Myocyte (in vitro differentiated cells): ENCODE measurements around the gene ANTKMT. TPM values are rescaled to one million over a fixed set of nuclear protein-coding genes. Genes with fewer than 3 reads are reported as not detected.

Source experiments
- DNase-seq: peaks from one replicate; pipeline ENCODE4 v3.0.0-alpha.2; 2012; ENCODE audit warnings: low read depth
- total RNA-seq: library from RNA; depleted of rRNA; stranded (reverse); fragments of >200 nt; gene quantifications from 2 replicates; pipeline ENCODE4 v1.2.3, GENCODE V29; 2014

The ANTKMT gene
- total RNA-seq, 1 donor from 2014 or later, result 44.0 TPM

DNA sequence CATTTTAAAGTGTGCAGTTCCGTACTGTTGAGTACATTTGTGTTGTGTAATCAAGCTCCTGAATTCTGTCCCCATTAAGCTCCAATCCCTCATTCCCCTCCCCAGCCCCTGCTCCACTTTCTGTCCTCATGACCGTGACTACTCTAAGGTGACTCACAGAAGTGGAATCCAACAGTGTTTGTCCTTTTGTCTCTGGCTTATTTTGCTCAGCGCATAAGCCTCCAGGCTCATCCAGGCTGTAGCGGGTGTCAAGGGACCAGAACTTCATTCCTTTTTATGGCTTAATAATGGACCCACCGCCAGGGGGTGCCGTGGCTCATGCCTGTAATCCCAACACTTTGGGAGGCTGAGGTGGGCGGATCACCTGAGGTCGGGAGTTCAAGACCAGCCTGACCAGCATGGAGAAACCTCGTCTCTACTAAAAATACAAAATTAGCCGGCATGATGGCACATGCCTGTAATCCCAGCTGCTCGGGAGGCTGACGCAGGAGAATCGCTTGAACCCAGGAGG is 8.2 kb upstream of the ANTKMT start:
- peak; percentile 93 for DNase-seq

DNA sequence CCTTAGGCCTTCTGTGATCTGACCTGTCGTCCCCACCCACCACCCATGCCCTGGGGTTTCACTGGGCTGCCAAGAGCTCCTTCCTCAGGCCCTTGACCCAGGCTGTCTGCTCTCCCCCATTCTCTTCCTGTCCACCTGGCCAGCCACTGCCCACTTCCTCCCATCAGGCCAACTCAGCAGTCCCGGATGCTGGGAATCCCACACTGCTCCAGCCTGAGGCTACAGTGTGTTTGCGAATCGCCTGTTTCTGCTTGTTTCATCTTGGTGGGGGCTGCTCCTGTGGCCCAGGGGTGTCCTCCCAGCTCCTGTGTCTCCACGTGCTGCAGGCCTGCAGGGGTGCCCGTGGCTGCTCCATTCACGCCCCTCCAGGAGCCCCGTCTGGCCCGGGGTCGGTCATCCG is 6.9 kb upstream of the ANTKMT start:
- no peak for DNase-seq

DNA sequence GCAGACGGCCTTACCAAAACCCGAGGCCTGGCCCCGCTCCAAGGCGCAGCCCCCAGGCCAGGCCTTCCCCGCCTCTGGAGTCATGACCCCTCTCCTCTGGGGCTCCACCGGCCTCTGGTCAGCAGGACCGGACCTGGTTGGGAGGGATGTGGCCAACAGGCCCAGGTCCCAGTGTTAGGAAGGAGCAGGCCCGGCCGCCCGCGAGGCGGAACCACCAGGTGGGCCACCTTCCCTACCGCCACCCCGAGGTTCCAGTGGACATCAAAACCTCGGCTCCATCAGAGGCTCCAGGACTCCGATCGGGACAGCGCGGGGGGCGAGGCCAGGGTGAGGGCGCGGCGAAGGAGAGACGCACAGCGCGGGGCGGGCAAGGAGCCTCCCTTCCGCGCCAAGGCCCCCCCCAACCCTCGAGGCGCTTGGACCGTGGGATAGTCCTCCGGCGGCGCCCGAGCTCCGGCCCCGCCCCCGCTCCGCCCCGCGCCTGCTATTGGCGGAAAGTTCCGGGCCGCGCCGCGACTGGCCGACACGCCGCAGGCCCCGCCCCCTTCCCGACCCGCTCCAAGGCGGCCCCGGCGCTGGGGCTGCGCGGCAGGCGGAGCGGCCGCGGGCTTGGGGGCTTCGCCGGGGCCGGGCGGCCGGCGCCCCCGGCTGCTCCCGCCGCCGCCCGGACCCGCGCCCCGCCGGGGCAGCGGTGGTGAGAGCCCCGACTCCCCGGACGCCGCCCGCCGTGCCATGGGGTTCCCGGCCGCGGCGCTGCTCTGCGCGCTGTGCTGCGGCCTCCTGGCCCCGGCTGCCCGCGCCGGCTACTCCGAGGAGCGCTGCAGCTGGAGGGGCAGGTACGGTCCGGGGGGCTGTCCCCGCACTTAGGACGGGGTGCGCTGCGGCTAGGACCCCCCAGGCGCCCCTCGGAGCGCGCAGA is 6.1 kb upstream of the ANTKMT start, which contains the start of gene METRN:
TSS of gene METRN (plus strand) at position 561 of the 919 bp plus-strand sequence. CDS start at position 733, 172 bp downstream.
- peak; percentile 86 for DNase-seq

DNA sequence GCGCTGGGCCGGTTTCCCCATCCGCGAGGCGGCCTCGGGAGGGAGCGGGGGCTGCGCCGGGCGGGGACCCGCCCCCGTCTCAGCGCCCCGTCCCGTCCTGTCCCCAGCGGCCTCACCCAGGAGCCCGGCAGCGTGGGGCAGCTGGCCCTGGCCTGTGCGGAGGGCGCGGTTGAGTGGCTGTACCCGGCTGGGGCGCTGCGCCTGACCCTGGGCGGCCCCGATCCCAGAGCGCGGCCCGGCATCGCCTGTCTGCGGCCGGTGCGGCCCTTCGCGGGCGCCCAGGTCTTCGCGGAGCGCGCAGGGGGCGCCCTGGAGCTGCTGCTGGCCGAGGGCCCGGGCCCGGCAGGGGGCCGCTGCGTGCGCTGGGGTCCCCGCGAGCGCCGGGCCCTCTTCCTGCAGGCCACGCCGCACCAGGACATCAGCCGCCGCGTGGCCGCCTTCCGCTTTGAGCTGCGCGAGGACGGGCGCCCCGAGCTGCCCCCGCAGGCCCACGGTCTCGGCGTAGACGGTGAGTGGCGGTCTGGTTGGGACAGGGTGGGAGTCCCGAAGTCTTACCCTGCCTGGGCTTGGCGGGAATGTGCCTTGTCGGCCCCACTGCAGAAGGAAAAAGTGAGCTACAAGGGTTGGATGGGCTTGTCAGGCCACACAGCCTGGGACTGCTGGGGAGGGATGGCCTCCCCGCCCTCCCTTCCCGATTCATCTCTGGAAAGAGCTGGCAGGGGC is 5.3 kb upstream of the ANTKMT start:
- DNase-seq, result peak; percentile 45

GRCh38 chr16:716200-716568 is 4.8 kb upstream of the ANTKMT start:
- DNase-seq, result no peak

DNA sequence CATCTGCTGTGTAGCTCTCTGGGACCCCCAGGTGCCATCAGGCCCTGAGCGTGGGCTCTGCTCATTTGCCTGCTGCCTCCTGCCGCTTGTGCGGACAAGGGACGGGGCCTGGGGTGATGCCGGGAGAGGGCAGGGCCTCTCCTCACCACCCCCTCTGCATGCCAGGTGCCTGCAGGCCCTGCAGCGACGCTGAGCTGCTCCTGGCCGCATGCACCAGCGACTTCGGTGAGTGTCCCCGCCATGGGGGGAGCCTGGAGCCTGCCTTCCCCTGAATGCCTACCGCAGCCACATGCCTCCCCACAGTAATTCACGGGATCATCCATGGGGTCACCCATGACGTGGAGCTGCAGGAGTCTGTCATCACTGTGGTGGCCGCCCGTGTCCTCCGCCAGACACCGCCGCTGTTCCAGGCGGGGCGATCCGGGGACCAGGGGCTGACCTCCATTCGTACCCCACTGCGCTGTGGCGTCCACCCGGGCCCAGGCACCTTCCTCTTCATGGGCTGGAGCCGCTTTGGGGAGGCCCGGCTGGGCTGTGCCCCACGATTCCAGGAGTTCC is 4.1 kb upstream of the ANTKMT start:
- DNase-seq, result no peak

DNA sequence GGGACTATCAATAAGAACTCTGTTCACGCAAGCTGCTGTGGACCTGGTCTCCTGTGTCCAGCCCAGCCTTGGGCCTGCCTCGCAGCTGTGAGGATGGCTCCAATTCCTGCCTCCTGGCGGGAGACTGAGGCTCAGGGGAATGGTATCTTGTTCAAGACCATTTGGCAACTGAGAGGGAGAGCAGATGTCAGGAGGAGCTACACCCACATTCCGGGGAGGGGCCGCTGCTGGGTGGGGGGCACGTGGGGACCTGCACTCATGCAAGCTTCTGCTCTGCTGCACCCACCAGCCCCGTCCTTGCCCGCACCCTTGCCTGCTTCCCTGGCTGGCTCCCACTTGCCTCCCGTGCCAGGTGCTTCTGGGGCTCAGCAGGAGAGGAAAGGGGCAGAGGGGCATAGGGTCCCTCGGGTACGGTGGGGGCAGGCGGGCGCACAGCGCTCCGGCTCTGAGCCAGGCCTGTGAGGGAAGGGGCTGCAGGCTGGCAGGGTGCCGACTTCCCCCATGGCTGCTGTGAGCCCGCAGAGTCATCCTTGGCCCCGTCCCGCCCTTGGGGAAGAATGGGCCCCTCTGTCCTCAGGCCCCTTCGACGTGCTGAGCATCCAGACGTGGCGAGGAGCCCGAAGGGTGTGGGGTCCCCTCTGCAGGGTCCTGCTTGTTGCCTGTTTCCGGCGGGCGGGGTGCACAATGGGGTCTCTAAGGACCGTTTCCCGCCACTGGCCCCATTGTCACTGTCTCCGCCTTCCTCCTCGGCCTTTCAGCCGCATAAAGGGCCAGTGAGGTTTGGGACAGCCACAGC is 3.3 kb upstream of the ANTKMT start:
- DNase-seq, result no peak

DNA sequence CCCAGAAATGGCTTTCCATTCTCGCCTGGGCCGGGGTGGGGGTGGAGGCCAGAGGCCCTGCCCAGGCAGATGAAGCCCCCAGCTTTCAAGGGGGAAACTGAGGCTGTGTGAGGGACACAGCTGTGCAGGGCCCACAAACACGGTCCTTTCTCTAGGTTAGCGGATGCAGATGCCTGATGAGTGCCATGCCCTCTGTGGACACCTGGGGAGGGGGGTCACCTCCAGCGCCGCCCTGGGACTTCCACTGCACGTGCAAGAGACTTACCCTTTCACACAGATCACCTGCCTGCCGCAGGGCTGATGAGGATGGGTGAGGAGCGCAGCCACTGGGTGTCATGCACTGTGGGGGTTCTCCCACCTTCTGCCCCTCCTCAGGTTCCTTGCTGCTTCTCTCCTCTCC is 2.6 kb upstream of the ANTKMT start:
- DNase-seq, result no peak

DNA sequence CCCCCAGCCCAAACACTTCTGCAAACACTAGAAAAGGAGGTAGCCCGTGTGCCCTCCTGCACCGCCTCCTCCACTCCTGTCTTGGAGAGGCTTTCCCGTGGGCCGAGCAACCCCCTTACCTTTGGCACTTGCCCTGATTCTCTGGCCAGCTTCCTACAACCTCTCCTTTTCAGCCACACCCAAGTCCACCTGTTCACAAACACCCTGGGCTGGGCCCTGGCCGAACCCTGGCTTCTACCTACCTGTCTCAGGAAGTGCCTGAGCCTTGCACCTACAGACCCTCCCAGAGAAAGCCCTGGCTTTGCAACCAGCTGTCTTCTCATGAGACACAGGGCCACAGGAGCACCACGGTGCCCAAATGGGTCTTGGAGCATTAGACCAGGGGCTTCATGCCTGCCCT is 2.0 kb upstream of the ANTKMT start:
- no peak for DNase-seq

GRCh38 chr16:719815-720446 is 1.0 kb upstream of the ANTKMT start:
- peak; percentile 40 for DNase-seq

DNA sequence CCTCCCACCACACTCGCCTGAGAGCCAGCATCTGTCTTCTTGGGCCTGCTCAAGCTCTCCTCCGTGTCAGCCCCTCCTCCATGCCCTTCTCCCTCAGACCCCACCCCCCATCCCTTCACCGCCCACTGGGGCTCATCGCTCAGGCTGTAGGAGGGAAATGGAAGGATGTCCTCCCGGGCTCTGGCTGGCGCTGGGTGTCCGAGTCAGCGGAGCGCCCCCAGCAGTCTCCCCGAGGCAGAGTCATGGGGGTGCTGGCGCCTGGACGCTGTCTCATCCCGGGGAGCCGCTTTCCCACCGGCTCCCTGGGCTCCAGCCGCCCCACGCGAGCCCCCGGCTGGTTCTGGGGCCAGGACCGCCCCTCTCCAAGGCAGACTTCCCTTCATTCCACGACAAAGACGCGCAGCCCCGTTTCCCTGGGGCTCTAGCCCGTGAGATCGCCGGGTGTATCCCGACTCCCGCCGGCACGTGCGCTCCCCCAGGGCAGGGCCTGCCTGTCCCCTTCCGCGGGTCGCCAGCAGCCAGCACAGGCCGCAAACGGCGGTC is 428 bp upstream of the ANTKMT start:
- DNase-seq, result peak; percentile 87

- DNase-seq, result no peak
Measured at GRCh38 chr16:721765-722540, 1.0 kb downstream of the ANTKMT start.

DNA sequence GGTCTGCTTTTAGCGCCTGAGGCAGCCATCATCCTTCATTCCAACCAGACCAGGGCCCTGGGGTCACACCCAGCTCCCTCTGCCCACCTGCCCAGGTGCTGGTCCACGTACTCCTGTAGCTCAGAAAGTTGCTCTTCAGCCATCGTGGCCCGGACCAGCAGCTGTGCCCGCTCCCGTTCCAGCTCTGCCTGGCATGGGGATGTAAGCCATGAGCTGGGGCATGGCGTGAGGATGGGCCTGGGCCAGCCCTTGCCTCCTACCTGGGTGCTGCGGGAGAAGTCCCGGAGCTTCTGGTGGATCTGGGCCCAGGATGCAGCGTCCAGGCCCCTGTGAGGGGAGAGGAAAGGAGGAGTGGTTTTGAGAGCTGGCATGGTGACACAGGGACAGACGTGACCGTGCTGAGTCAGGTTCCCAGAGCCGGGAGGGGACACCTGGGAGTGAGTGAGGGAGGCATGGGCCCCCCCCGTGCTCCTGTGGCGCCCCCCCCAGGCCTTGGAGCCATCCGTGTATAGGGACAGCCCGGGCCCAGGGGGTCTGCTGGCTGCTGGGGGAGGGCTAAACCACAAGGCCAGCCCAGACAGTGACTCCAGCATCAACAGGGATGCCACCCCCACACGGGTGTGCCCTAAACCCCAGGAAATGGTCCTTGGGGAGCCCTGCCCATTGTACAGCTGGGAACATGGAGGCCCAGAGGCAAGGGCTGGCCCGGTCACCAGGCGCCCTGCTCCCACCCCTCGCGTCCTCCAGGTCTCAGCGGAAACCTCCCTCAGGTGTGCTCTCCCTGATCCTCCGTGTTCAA is 2.1 kb downstream of the ANTKMT start:
- no peak for DNase-seq

DNA sequence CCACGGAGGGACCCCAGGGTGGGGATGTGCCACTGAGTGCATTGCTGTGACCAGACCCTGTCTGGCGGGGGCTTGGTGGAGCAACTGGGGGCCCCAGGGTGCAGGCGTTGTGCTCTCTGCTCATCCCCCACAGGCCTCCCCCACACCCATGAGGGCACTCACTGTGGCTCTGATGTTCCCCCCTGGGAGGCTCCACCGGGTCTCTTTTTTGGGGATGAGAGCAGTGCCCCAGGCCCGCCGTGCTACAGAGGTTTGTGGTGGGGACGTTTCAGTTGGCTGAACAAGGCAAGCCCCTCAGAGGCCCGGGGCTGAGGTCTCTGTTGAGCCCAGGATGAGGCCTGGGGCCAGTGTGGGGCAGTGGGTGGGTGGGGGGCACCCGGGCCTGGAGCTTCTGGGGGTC is 2.7 kb downstream of the ANTKMT start:
- DNase-seq, result no peak

DNA sequence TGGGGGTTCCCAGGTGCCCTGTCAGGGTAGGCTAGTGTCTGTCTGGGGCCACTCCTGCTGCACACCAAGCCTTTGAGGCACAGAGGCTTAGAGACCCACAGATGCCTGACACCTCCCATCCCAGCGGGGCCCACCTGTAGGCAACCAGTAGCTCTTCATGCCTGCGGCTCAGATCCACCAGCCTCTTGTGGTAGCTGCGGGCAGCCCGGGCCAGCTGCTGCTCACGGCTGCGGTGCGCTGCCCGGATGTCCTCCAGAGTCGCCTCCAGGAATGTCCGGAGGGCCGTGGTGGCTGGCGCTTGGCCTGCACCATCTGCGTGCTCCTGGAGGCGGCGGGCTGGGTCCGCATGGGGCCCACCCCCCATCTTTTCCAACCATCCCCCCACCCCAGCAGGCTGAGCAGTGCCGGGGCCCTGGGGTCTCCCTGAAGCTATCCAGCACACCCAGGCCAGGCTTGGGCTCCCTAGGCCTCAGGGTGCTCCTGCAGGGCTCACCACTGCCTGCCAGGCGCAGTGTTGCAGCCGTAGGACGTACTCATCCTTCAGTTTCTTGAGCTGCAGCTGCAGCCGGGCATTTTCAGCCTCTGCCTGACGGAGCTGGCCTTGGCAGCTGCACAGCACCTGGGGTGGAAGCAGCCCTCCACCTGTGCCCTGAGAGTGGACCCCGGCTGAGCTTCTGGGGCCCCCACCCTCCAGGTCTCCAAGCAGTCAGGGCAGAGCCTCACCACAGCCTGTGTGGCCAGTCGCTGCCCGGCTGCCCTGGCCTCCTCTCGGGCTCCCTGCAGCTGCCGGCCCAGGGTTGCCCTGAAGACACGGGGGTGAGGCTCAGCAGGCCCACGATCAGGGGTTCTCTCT is 3.5 kb downstream of the ANTKMT start:
- DNase-seq, result peak; percentile 69

GRCh38 chr16:725041-725376 is 4.1 kb downstream of the ANTKMT start:
- no peak for DNase-seq

DNA sequence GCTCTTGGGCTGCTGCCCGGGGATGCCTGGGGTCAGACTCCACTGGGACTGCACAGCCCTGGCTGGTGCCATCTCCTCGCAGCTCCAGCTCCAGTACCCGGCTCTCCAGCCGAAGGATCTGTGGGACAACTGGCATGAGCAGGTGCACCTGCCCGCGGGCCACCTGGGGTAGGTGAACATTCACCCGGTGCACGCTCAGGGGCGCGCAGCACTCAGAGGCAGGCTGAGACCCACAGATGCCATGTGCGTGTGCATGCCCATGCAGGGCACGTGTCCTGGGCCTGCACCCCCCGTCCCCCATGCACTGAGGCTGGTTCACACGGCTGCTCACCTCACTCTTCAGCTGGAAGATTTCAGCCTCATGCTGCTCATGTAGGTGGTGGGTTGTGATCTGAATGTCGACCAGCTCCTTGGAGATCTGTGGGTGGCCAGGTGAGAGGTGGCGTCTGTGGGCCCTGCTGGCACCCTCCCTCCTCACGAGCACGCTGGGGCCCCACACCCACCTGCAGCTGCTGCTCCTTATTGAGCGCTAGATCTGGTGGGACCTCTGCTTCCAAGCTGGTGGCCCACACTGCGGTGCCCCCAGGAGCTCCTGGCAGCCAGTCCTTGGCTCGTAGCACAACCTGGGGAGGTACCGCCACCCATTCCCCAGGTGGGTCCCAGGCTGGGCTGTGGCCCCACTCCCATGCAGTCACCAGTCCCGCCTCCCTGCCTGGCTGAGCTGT is 4.7 kb downstream of the ANTKMT start:
- no peak for DNase-seq
